ENCODE data around the gene ATXN7L3. TPM values are rescaled to one million over a fixed set of nuclear protein-coding genes. Genes with fewer than 3 reads are reported as not detected.

Gene ATXN7L3
- polyA plus RNA-seq, 3 donors, result 8.5 to 60.9 (median 9.9) TPM

GRCh38 chr17:44176257-44176656, 23.4 kb downstream of the ATXN7L3 start:
- no peaks in the 10 kb centered on the region for H3K9me3 ChIP-seq (replicated peaks in 1 of 2; ENCODE audit: control insufficient read depth in 1 of 2, insufficient read depth in 1 of 2, low read length in 2 of 2)
- H3K36me3 Mint-ChIP-seq, result peaks cover 19 to 44% of the 10 kb centered on the region in 2 donors
- DNase-seq, result no peak
- intact Hi-C loops (cut with micrococcal nuclease), result no loop called here
- H3K27me3 Mint-ChIP-seq (ENCODE audit: low read depth in 3 of 3), result no peaks in the 10 kb centered on the region
- no peak overlapping the region for H3K4me2 ChIP-seq (replicated peaks; ENCODE audit: extremely low read depth, low read length, poor library complexity, severe bottlenecking)
- no peak overlapping the region for H3K27ac ChIP-seq (ENCODE audit: low read depth in 1 of 2, low read length in 2 of 2)
- H3K4me1 Mint-ChIP-seq, result no peaks in the 10 kb centered on the region
- no peaks in the 10 kb centered on the region for H3K79me2 ChIP-seq (ENCODE audit: insufficient read depth, low read length)
- H4K20me1 ChIP-seq (ENCODE audit: insufficient read depth, low read length), result no peaks in the 10 kb centered on the region
- peak overlapping the region in 4 of 7 donors; percentile 35 to 69 (median 68) for H3K27ac Mint-ChIP-seq
- H3K9me3 Mint-ChIP-seq, result peaks cover 0 to 2% (median 0%) of the 10 kb centered on the region in 7 donors
- no peak for TF ChIP-seq CTCF (IDR thresholded peaks at IDR 0.05)
- peaks cover 31 to 32% of the 10 kb centered on the region in 2 donors for H3K36me3 ChIP-seq (replicated peaks in 1 of 2; ENCODE audit: control insufficient read depth in 1 of 2, insufficient read depth in 2 of 2, low read length in 2 of 2)
- H3K9ac ChIP-seq (ENCODE audit: insufficient read depth, low read length, poor library complexity, severe bottlenecking), result no peak overlapping the region
- H3K27me3 ChIP-seq (ENCODE audit: control insufficient read depth in 2 of 2, insufficient read depth in 2 of 2, low read length in 2 of 2), result no peaks in the 10 kb centered on the region
- 100% methylated on average over 1 of the region's 1 CpG for WGBS (ENCODE audit: insufficient coverage)
- H3K4me3 Mint-ChIP-seq, result no peak overlapping the region
- no peak overlapping the region for H3K4me3 ChIP-seq (replicated peaks in 1 of 3; ENCODE audit: low read depth in 2 of 3, low read length in 3 of 3)
- no peaks in the 10 kb centered on the region for H3K4me1 ChIP-seq (ENCODE audit: control insufficient read depth in 1 of 2, insufficient read depth in 2 of 2, low read length in 2 of 2)
- no peak overlapping the region for H2AFZ ChIP-seq (ENCODE audit: insufficient read depth, low read depth, low read length, poor library complexity, severe bottlenecking)

- Histone ChIP-seq H3K4me2 (replicated peaks; ENCODE audit: extremely low read depth, low read length, poor library complexity, severe bottlenecking) (no peak overlapping the region), H3K4me3 (replicated peaks in 1 of 3; ENCODE audit: low read depth in 2 of 3, low read length in 3 of 3) (no peak overlapping the region), H3K9ac (ENCODE audit: insufficient read depth, low read length, poor library complexity, severe bottlenecking) (no peak overlapping the region), H3K36me3 (replicated peaks in 1 of 2; ENCODE audit: control insufficient read depth in 1 of 2, insufficient read depth in 2 of 2, low read length in 2 of 2) (peaks cover 31 to 32% of the 10 kb centered on the region in 2 donors), H4K20me1 (ENCODE audit: insufficient read depth, low read length) (no peaks in the 10 kb centered on the region), H3K4me1 (ENCODE audit: control insufficient read depth in 1 of 2, insufficient read depth in 2 of 2, low read length in 2 of 2) (no peaks in the 10 kb centered on the region), H2AFZ (ENCODE audit: insufficient read depth, low read depth, low read length, poor library complexity, severe bottlenecking) (no peak overlapping the region), H3K9me3 (replicated peaks in 1 of 2; ENCODE audit: control insufficient read depth in 1 of 2, insufficient read depth in 1 of 2, low read length in 2 of 2) (no peaks in the 10 kb centered on the region), H3K27me3 (ENCODE audit: control insufficient read depth in 2 of 2, insufficient read depth in 2 of 2, low read length in 2 of 2) (peaks cover 0 to 6% of the 10 kb centered on the region in 2 donors), H3K27ac (ENCODE audit: low read depth in 1 of 2, low read length in 2 of 2) (no peak overlapping the region), H3K79me2 (ENCODE audit: insufficient read depth, low read length) (no peaks in the 10 kb centered on the region)
- no CpG with 5 or more reads among the region's 2 CpGs for WGBS (ENCODE audit: insufficient coverage)
- Mint-ChIP-seq H3K4me3 (no peak overlapping the region), H3K9me3 (peaks cover 0 to 2% (median 0%) of the 10 kb centered on the region in 7 donors), H3K36me3 (peaks cover 18 to 43% of the 10 kb centered on the region in 2 donors), H3K4me1 (no peaks in the 10 kb centered on the region), H3K27me3 (ENCODE audit: low read depth in 3 of 3) (peaks cover 0 to 3% (median 0%) of the 10 kb centered on the region in 3 donors), H3K27ac (no peak overlapping the region)
- no peak for TF ChIP-seq CTCF (IDR thresholded peaks at IDR 0.05)
- no peak for DNase-seq
- intact Hi-C loops (cut with micrococcal nuclease), result no loop called here
These were observed 25.3 kb downstream of the ATXN7L3 start for GRCh38 chr17:44174427-44174826.
